SK-N-SH (cell line): ENCODE data around the gene TRIM50. TPM values are rescaled to one million over a fixed set of nuclear protein-coding genes. Genes with fewer than 3 reads are reported as not detected.
"Not testable (repeated sequence)": the region's sequence is repeated elsewhere in the genome, so short reads cannot be mapped to it uniquely, and the experiment has no call there.

ENCODE experiments used
- CTCF ChIA-PET: fragments of 300-600, 350-600 bp; formaldehyde crosslinking; extraction: SDS; loops from one replicate; lab custom pipeline; 2021; lab: Yijun Ruan, JAX
- POLR2A ChIA-PET: fragments of 350-600 bp; sonication (Branson Sonifier 250); formaldehyde crosslinking; extraction: SDS; loops from one replicate; lab custom pipeline; 2020; ENCODE audit warnings: antibody characterized with exemption, inconsistent platforms; lab: Yijun Ruan, JAX
- DNase-seq: peaks from one replicate; pipeline ENCODE4 v3.0.0; 2012
- H2AFZ ChIP-seq: fragments of 200-600 bp; sonication (generic); 2 replicates; pipeline ENCODE4 v1.8.1; 2016; ENCODE audit warnings: antibody characterized with exemption, mild to moderate bottlenecking, low read depth
- H3F3A ChIP-seq: fragments of 200-600 bp; sonication (generic); replicated peaks from 2 replicates; pipeline ENCODE3; 2016; ENCODE audit warnings: antibody characterized with exemption, mild to moderate bottlenecking; ENCODE audit not compliant: insufficient read depth
- H3K27ac ChIP-seq, 2 experiments: fragments of 200-500 bp in 1 of 2; fragments of 200-600 bp in 1 of 2; sonication (Bioruptor generic) in 1 of 2; sonication (generic), shearing (Covaris generic) in 1 of 2; 2 replicates each; pipeline versions ENCODE4 v1.5.1 to v1.6.1; 2014 to 2016; ENCODE audit warnings: low read depth in 2 of 2, inconsistent platforms in 1 of 2, low read length in 1 of 2, mild to moderate bottlenecking in 1 of 2, mixed read lengths in 1 of 2
- H3K27me3 ChIP-seq: fragments of 200-600 bp; sonication (generic), shearing (Covaris generic); 2 replicates; pipeline ENCODE4 v1.6.1; 2016; ENCODE audit warnings: mixed run types; ENCODE audit not compliant: insufficient read depth
- H3K36me3 ChIP-seq, 2 experiments: fragments of 200-500 bp in 1 of 2; fragments of 200-600 bp in 1 of 2; sonication (Bioruptor generic) in 1 of 2; sonication (generic) in 1 of 2; replicated peaks in 1 of 2; 2 replicates each; pipeline versions ENCODE3 to v1.5.1; 2014 to 2016; ENCODE audit warnings: low read length in 1 of 2, mild to moderate bottlenecking in 1 of 2; ENCODE audit not compliant: insufficient read depth in 2 of 2, control insufficient read depth in 1 of 2
- H3K4me1 ChIP-seq, 2 experiments: fragments of 200-500 bp in 1 of 2; fragments of 200-600 bp in 1 of 2; sonication (Bioruptor generic) in 1 of 2; sonication (generic), shearing (Covaris generic) in 1 of 2; 2 replicates each; pipeline versions ENCODE4 v1.5.1 to v1.6.1; 2014 to 2016; ENCODE audit warnings: low read depth in 1 of 2, low read length in 1 of 2, mixed run types in 1 of 2; ENCODE audit not compliant: insufficient read depth in 2 of 2, control insufficient read depth in 1 of 2
- H3K4me2 ChIP-seq: fragments of 200-600 bp; sonication (generic), shearing (Covaris generic); 2 replicates; pipeline ENCODE4 v1.6.1; 2017; ENCODE audit warnings: mixed run types
- H3K4me3 ChIP-seq, 2 experiments: fragments of 200-500 bp in 1 of 2; fragments of 200-600 bp in 1 of 2; sonication (Bioruptor generic) in 1 of 2; sonication (generic), shearing (Covaris generic) in 1 of 2; 2 replicates each; pipeline versions ENCODE4 v1.5.1 to v1.8.1; 2014 to 2016; ENCODE audit warnings: low read depth in 2 of 2, inconsistent platforms in 1 of 2, low read length in 1 of 2, mild to moderate bottlenecking in 1 of 2, mixed read lengths in 1 of 2, moderate library complexity in 1 of 2
- H3K79me2 ChIP-seq: fragments of 200-600 bp; sonication (generic); 2 replicates; pipeline ENCODE4 v1.8.1; 2017; ENCODE audit warnings: mild to moderate bottlenecking; ENCODE audit not compliant: insufficient read depth
- H3K9ac ChIP-seq: fragments of 200-600 bp; sonication (generic); 2 replicates; pipeline ENCODE4 v1.6.1; 2017; ENCODE audit warnings: mixed run types
- H3K9me2 ChIP-seq: fragments of 200-600 bp; sonication (generic); 2 replicates; pipeline ENCODE4 v1.6.1; 2017; ENCODE audit warnings: mixed run types
- H3K9me3 ChIP-seq: fragments of 200-600 bp; sonication (generic); 2 replicates; pipeline ENCODE4 v1.6.1; 2017; ENCODE audit warnings: mixed run types, mild to moderate bottlenecking, moderate library complexity
- H4K20me1 ChIP-seq: fragments of 200-600 bp; sonication (generic); 2 replicates; pipeline ENCODE4 v1.6.1; 2017; ENCODE audit warnings: mild to moderate bottlenecking, mixed run types; ENCODE audit not compliant: insufficient read depth
- CTCF ChIP-seq: fragments of 200-600 bp; sonication (generic); IDR thresholded peaks from 2 replicates; pipeline ENCODE4 v1.6.1; 2017; ENCODE audit warnings: antibody characterized with exemption, mild to moderate bottlenecking, moderate library complexity
- MXI1 ChIP-seq: IDR thresholded peaks from 2 replicates; pipeline ENCODE4 v1.6.1; 2012; ENCODE audit warnings: mild to moderate bottlenecking, low read depth, low read length, improper control_type of control experiment
- RAD21 ChIP-seq: IDR thresholded peaks from 2 replicates; pipeline ENCODE4 v1.6.1; 2012; ENCODE audit warnings: mild to moderate bottlenecking, low read length
- SMC3 ChIP-seq: IDR thresholded peaks from 2 replicates; pipeline ENCODE4 v1.6.1; 2012; ENCODE audit warnings: low read depth, low read length, improper control_type of control experiment
- USF1 ChIP-seq: IDR thresholded peaks from 2 replicates; pipeline ENCODE4 v1.4.0; 2012; ENCODE audit warnings: low read depth, borderline replicate concordance
- WGBS: methylation state at CpG from one replicate; pipeline ENCODE4 v1.1.6; 2017; ENCODE audit warnings: low lambda C conversion rate; 5-methylcytosine and 5-hydroxymethylcytosine counted together
- polyA plus RNA-seq, 3 experiments: library from polyadenylated mRNA; depleted of rRNA; stranded (reverse); fragments of >200 nt; gene quantifications; 2 replicates each; pipeline ENCODE4 v1.2.3, GENCODE V29; 2012

Gene TRIM50
- polyA plus RNA-seq, 1 of the 3 experiments (the other 2 are of a cell fraction), result not detected

GRCh38 chr7:73324081-73324845 lies 3.6 kb downstream of the TRIM50 start:
- POLR2A ChIA-PET, H3K27ac ChIP-seq, H3K9me2 ChIP-seq, H3F3A ChIP-seq, H3K9ac ChIP-seq, H3K27me3 ChIP-seq, H4K20me1 ChIP-seq, H3K4me1 ChIP-seq, H3K36me3 ChIP-seq, H3K9me3 ChIP-seq, H3K79me2 ChIP-seq: not testable (repeated sequence)
- H3K4me3 ChIP-seq, result 0 out of 4 replicates have a peak overlapping the region, but pooled peaks of 1 of the 2 experiments have one; percentile 2
- peak; percentile 57; the same call in 1 of the 2 replicates for TF ChIP-seq USF1
- peak; percentile 67 for TF ChIP-seq CTCF
- TF ChIP-seq RAD21, result peak; percentile 73
- TF ChIP-seq SMC3, result peak; percentile 82
- 0 out of 2 replicates have a peak, but pooled peaks have one; percentile 18 for TF ChIP-seq MXI1
- H2AFZ ChIP-seq, result peak overlapping the region; percentile 51; the same call in 1 of the 2 replicates
- 31% methylated on average over 26 of the region's 31 CpGs for WGBS
- H3K4me2 ChIP-seq, result 0 out of 2 replicates have a peak overlapping the region, but pooled peaks have one; percentile 22
- peak; percentile 95 for DNase-seq
- CTCF ChIA-PET, result interaction anchor here (0.6 to 9.6 kb wide), 20 partner anchors 9 to 410 kb away, joined by 3 to 108 read pairs (median 5); partner anchors contain the start of gene NSUN5

GRCh38 chr7:73323434-73324080 lies 4.3 kb downstream of the TRIM50 start:
- H3K79me2 ChIP-seq, H3F3A ChIP-seq, H3K4me1 ChIP-seq, H3K9ac ChIP-seq, POLR2A ChIA-PET, H3K27me3 ChIP-seq, H3K9me2 ChIP-seq, H3K9me3 ChIP-seq, DNase-seq, H3K27ac ChIP-seq, H2AFZ ChIP-seq, H4K20me1 ChIP-seq, H3K36me3 ChIP-seq: not testable (repeated sequence)
- 65% methylated on average over 5 of the region's 5 CpGs for WGBS
- H3K4me2 ChIP-seq, result 0 out of 2 replicates have a peak overlapping the region, but pooled peaks have one; percentile 22
- CTCF ChIA-PET, result interaction anchor here (0.6 to 9.6 kb wide), 19 partner anchors 9 to 411 kb away, joined by 3 to 108 read pairs (median 5); partner anchors contain the start of gene NSUN5
- 0 out of 4 replicates have a peak overlapping the region, but pooled peaks of 1 of the 2 experiments have one; percentile 2 for H3K4me3 ChIP-seq

GRCh38 chr7:73320009-73320408 lies 7.9 kb downstream of the TRIM50 start:
- DNase-seq, POLR2A ChIA-PET, H3K9me2 ChIP-seq, H3K9ac ChIP-seq, H3K4me3 ChIP-seq, H3K4me1 ChIP-seq, H3K27me3 ChIP-seq, H4K20me1 ChIP-seq, H3F3A ChIP-seq, H2AFZ ChIP-seq, H3K9me3 ChIP-seq, H3K4me2 ChIP-seq, H3K36me3 ChIP-seq, H3K79me2 ChIP-seq, H3K27ac ChIP-seq: not testable (repeated sequence)
- WGBS, result 87% methylated on average over 9 of the region's 9 CpGs
- CTCF ChIA-PET, result interaction anchor here (0.9 to 9.6 kb wide), 2 partner anchors 12 to 133 kb away, joined by 3 to 108 read pairs; partner anchors contain the start of gene NSUN5

GRCh38 chr7:73319541-73319940 lies 8.3 kb downstream of the TRIM50 start:
- H3K9me3 ChIP-seq, H4K20me1 ChIP-seq, H3K9ac ChIP-seq, H3K79me2 ChIP-seq, H3K4me2 ChIP-seq, POLR2A ChIA-PET, H3K4me1 ChIP-seq, H3K27me3 ChIP-seq, H3K27ac ChIP-seq, H3K36me3 ChIP-seq, H3F3A ChIP-seq, H2AFZ ChIP-seq, DNase-seq, H3K4me3 ChIP-seq, H3K9me2 ChIP-seq: not testable (repeated sequence)
- CTCF ChIA-PET, result interaction anchor here (0.9 to 9.6 kb wide), 2 partner anchors 11 to 133 kb away, joined by 3 to 108 read pairs; partner anchors contain the start of gene NSUN5
- 88% methylated on average over 4 of the region's 9 CpGs for WGBS
